SU-DHL-6 (cell line): ENCODE data around the gene TSHZ2.

ENCODE experiments used
- H2AFZ ChIP-seq: fragments of 200-600 bp; sonication (generic); 2 replicates; pipeline ENCODE4 v1.6.1; 2014; ENCODE audit warnings: low read depth, mild to moderate bottlenecking, moderate library complexity, mixed read lengths, antibody characterized with exemption, low read length; ENCODE audit not compliant: severe bottlenecking
- H3F3A ChIP-seq: fragments of 200-600 bp; shearing (Covaris generic); 2 replicates; pipeline ENCODE4 v1.6.0; 2016; ENCODE audit warnings: antibody characterized with exemption, mild to moderate bottlenecking; ENCODE audit not compliant: insufficient read depth
- H3K27ac ChIP-seq: fragments of 200-600 bp; sonication (generic); 2 replicates; pipeline ENCODE4 v1.5.1; 2016; ENCODE audit warnings: low read depth, mild to moderate bottlenecking, low read length, moderate library complexity, mixed read lengths
- H3K27me3 ChIP-seq: fragments of 200-600 bp; sonication (generic), shearing (Covaris generic); 2 replicates; pipeline ENCODE4 v1.6.0; 2014; ENCODE audit warnings: mild to moderate bottlenecking, low read length
- H3K36me3 ChIP-seq: fragments of 200-600 bp; sonication (generic); 2 replicates; pipeline ENCODE4 v1.6.1; 2014; ENCODE audit warnings: mild to moderate bottlenecking, low read length, mixed read lengths
- H3K4me2 ChIP-seq: fragments of 300-600, 200-600 bp; shearing (Covaris generic), sonication (generic); 2 replicates; pipeline ENCODE4 v1.6.0; 2014; ENCODE audit warnings: low read length, low read depth, mild to moderate bottlenecking; ENCODE audit not compliant: poor library complexity, severe bottlenecking
- H3K4me3 ChIP-seq: fragments of 200-600 bp; sonication (generic); 2 replicates; pipeline ENCODE4 v1.5.1; 2014; ENCODE audit warnings: antibody characterized with exemption, low read length, mild to moderate bottlenecking, mixed read lengths; ENCODE audit not compliant: insufficient read depth, poor library complexity, severe bottlenecking
- H3K79me2 ChIP-seq: fragments of 200-600 bp; sonication (generic); 2 replicates; pipeline ENCODE4 v1.6.1; 2014; ENCODE audit warnings: mild to moderate bottlenecking, low read length, moderate library complexity; ENCODE audit not compliant: insufficient read depth
- H3K9ac ChIP-seq: fragments of 200-600 bp; sonication (generic); 2 replicates; pipeline ENCODE4 v1.7.0; 2014; ENCODE audit warnings: mild to moderate bottlenecking, low read length
- H3K9me2 ChIP-seq: fragments of 200-600 bp; sonication (generic); replicated peaks from 2 replicates; pipeline ENCODE4 v1.6.1; 2014; ENCODE audit warnings: low read length; ENCODE audit not compliant: insufficient read depth
- H3K9me3 ChIP-seq: fragments of 200-600 bp; sonication (generic); 2 replicates; pipeline ENCODE4 v1.6.1; 2014; ENCODE audit warnings: low read length, mixed read lengths; ENCODE audit not compliant: insufficient read depth
- H4K20me1 ChIP-seq: fragments of 200-600 bp; sonication (generic); 2 replicates; pipeline ENCODE4 v1.6.1; 2014; ENCODE audit warnings: low read depth, mild to moderate bottlenecking, antibody characterized with exemption, low read length, moderate library complexity, mixed read lengths
- EZH2phosphoT487 ChIP-seq: fragments of 200-600 bp; sonication (generic), shearing (Covaris generic); conservative IDR thresholded peaks from 2 replicates; pipeline ENCODE4 v1.6.1; 2018; ENCODE audit warnings: mild to moderate bottlenecking, antibody characterized with exemption, low read length, moderate library complexity, mixed read lengths
- TF ChIP-seq, protein P1 (sequence below): fragments of 200-600 bp; sonication (generic); IDR thresholded peaks from one replicate; pipeline ENCODE4 v1.5.1; 2017; ENCODE audit warnings: antibody characterized with exemption, mild to moderate bottlenecking, low read length, moderate library complexity; ENCODE audit not compliant: insufficient read depth, poor library complexity, severe bottlenecking

The TSHZ2 gene

GRCh38 chr20:53385941-53386767 is 414.0 kb downstream of the TSHZ2 start:
- Histone ChIP-seq H3K27ac (no peak overlapping the region), H3K4me3 (no peak overlapping the region), H2AFZ (no peak overlapping the region), H3K9ac (no peak overlapping the region), H3K9me2 (no peaks in the 10 kb centered on the region), H3K4me2 (no peak overlapping the region), H3K9me3 (no peaks in the 10 kb centered on the region), H4K20me1 (no peaks in the 10 kb centered on the region), H3K79me2 (no peaks in the 10 kb centered on the region), H3F3A (no peaks in the 10 kb centered on the region), H3K27me3 (0 out of 2 replicates have a peak, but pooled peaks cover 2% of the 10 kb centered on the region), H3K36me3 (no peaks in the 10 kb centered on the region)
- TF ChIP-seq EZH2phosphoT487 = no peak
- TF ChIP-seq, protein P1, sequence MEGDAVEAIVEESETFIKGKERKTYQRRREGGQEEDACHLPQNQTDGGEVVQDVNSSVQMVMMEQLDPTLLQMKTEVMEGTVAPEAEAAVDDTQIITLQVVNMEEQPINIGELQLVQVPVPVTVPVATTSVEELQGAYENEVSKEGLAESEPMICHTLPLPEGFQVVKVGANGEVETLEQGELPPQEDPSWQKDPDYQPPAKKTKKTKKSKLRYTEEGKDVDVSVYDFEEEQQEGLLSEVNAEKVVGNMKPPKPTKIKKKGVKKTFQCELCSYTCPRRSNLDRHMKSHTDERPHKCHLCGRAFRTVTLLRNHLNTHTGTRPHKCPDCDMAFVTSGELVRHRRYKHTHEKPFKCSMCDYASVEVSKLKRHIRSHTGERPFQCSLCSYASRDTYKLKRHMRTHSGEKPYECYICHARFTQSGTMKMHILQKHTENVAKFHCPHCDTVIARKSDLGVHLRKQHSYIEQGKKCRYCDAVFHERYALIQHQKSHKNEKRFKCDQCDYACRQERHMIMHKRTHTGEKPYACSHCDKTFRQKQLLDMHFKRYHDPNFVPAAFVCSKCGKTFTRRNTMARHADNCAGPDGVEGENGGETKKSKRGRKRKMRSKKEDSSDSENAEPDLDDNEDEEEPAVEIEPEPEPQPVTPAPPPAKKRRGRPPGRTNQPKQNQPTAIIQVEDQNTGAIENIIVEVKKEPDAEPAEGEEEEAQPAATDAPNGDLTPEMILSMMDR = no peak

- Histone ChIP-seq H3K9ac (no peak overlapping the region), H3K9me3 (no peaks in the 10 kb centered on the region), H3K27me3 (no peaks in the 10 kb centered on the region), H3K36me3 (no peaks in the 10 kb centered on the region), H3F3A (no peaks in the 10 kb centered on the region), H2AFZ (no peak overlapping the region), H3K79me2 (no peaks in the 10 kb centered on the region), H3K4me3 (no peak overlapping the region), H3K4me2 (no peak overlapping the region), H3K27ac (no peak overlapping the region), H3K9me2 (no peaks in the 10 kb centered on the region), H4K20me1 (no peaks in the 10 kb centered on the region)
- TF ChIP-seq, protein P1 = no peak
- no peak for TF ChIP-seq EZH2phosphoT487
Measured at GRCh38 chr20:53387983-53388675, 416.0 kb downstream of the TSHZ2 start.

DNA sequence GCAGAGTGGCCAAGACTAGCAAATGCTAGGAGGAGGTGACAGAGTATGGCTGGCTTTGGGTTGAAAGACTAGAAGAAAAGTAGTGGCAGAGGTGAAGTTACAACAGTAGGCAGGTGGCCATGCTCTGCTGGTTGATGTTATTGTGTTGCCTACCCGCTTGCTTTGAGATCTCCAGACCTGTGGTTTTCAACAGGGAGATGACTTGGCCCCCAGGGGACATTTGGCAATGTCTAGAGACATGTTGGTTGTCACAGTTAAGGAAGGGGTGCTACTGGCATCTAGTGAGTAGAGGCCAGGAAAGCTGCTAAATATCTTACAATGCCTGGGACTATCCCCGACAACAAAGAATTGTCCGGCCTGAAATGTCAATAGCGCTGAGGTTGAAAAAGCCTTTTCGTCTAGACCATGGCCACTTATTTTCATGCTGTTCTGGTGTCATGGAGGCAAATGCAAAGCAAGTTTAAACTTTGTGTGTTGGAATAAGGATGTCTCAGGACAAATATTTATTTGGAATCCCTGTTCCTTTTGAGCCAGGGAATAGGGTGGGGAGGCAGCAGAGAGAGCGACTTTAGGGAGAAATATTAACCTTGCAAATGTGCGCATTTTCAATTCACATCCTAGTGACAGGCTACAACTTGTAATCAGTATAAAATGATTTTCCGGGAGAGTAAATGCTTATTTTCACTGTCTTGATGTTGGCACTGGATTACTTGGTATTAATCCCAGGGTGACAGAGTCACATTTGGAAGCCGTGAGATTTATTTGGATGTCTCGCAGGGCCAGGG is 417.6 kb downstream of the TSHZ2 start:
- Histone ChIP-seq H2AFZ (no peak overlapping the region), H3K27me3 (no peaks in the 10 kb centered on the region), H4K20me1 (no peaks in the 10 kb centered on the region), H3K9me2 (no peaks in the 10 kb centered on the region), H3K27ac (no peak overlapping the region), H3K9ac (no peak overlapping the region), H3F3A (no peaks in the 10 kb centered on the region), H3K79me2 (no peaks in the 10 kb centered on the region), H3K4me3 (no peak overlapping the region), H3K4me2 (no peak overlapping the region), H3K36me3 (no peaks in the 10 kb centered on the region), H3K9me3 (no peaks in the 10 kb centered on the region)
- TF ChIP-seq, protein P1 = no peak
- TF ChIP-seq EZH2phosphoT487 = no peak
